HPDE6-E6E7 (cell line): Measurements from ENCODE around the gene SOX11.
"Not testable (repeated sequence)": the region's sequence is repeated elsewhere in the genome, so short reads cannot be mapped to it uniquely, and the experiment has no call there.

Experiments used
- DNase-seq: peaks from one replicate; pipeline ENCODE4 v3.0.0; 2011; ENCODE audit warnings: missing footprints; ENCODE audit errors: extremely low spot score

Gene SOX11

DNA sequence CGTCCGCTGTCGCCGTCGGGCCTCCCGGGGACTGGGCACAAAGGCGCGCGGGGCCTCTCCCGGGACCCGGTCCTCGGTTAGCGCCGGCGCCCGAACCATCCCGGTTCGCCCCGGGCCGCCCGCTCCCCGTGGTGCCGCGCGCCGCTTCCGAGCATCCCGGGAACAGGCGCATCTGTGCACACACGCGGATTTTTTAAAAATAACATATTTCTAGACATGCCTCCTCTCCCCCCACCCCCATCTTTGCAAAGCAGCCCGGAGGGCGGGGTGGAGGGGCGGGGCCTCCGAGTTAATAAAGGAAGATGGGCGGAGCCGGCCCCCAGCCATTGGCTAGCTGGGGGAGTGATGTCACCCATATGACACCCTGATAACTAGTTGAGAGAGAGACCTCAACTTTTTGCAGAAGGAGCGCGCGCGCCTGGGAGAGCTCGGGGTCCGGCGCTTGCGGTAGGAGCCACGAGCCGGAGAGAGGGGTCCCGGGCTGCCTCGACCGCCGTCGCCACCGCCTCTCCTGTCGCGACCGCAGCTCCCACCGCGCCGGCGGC is at the start of gene SOX11:
SOX11 (plus strand) TSS at position 400 of the 545 bp plus-strand sequence. CDS start 338 bp downstream, outside the sequence.
- DNase-seq = no peak

- not testable (repeated sequence) for DNase-seq
Observed at GRCh38 chr2:5652734-5653133, 39.5 kb upstream of the SOX11 start.

- DNase-seq = not testable (repeated sequence)
Observed at GRCh38 chr2:5653756-5654155, 38.4 kb upstream of the SOX11 start.

DNA sequence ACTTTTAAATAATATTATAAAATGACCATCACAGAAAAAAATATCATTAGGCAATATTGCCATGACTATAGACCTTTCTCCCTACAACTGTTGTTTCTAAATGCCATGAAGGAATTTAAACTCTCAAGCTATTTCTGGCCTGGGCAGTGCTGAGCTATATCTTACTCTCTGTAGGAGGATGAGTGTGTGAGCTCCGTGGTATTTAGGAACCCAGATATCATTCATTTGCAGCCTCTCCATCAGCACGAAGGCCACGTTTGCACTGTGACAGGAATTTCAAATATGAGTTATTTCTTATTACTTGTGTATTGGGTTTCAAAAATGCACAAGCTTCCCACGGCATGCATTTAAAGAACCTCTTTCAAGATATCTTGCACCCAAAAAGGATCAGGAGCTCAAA is 35.0 kb upstream of the SOX11 start:
- DNase-seq = no peak

DNA sequence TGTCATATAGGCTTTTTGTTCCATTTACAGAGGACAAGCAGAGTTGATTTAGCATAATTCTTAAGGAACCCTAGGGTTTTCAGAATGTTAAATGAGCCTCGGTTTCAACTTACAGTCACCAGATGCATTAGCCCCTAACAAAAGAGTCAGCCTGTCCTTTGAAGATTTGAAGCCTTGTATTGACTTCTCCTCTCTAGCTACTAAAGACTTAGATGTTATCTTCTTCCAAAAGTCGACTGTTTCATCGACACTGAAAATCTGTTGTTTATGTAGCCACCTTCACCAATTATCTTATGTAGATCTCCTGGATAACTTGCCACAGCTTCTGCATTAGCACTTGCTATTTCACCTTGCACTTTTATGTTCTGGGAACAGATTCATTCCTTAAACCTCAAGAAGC is 31.6 kb upstream of the SOX11 start:
- DNase-seq = no peak

DNA sequence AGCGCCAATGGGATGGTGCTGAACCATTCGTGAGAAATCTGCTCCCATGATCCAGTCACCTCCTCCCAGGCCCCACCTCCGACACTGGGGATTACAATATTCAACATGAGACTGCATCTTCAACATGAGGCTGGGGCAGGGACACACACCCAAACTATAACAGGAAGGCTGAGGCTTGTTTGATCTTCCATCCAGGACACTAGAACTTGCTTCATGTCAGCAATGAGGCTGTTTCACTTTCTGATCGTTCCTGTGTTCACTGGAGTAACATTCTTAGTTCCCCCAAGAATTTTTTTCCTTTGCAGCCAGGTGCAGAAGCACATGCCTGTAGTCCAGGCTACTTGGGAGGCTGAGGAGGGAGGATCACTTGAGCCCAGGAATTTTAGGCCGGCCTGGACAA is 30.8 kb upstream of the SOX11 start:
- DNase-seq = no peak

- DNase-seq = no peak
Observed at GRCh38 chr2:5664278-5664681, 27.9 kb upstream of the SOX11 start.

DNA sequence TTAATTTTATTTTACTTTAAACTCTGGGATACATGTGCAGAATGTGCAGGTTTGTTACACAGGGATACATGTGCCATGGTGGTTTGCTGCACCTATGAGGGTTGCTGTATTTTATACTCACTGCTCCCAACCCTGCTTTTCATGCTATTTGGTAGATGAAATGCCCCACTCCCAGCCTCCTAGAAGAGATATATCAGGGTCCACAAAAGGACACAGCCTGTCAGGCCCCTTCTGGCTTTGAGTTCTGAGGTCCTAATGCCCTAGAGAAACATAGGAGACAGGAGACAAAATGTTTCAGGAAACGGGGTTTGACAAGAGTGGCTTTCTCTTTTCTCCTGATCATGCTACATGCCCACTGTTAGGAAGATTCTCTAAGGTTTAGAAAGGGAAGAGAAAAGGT is 27.1 kb upstream of the SOX11 start:
- DNase-seq = no peak

DNA sequence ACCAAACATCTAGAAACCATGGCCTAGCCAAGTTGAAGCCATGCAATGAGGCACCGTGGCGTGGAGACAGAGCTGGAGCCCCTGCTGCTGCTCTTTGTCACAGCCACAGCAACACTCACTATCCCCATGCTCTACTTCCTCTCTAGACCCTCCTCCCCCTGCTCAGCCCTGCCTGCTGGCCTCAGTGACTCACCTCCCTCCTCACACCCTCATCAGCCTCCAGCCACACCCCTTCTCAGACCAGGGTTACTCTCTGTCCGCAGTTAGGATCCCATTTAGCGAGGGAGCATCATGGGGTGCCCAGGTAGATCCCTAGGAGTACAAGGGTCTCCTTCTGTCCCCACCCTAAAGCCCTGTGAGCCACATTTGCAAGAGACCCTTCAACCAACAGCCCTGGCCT is 25.4 kb upstream of the SOX11 start:
- no peak for DNase-seq

GRCh38 chr2:5667655-5668054 is 24.5 kb upstream of the SOX11 start:
- DNase-seq = not testable (repeated sequence)

DNA sequence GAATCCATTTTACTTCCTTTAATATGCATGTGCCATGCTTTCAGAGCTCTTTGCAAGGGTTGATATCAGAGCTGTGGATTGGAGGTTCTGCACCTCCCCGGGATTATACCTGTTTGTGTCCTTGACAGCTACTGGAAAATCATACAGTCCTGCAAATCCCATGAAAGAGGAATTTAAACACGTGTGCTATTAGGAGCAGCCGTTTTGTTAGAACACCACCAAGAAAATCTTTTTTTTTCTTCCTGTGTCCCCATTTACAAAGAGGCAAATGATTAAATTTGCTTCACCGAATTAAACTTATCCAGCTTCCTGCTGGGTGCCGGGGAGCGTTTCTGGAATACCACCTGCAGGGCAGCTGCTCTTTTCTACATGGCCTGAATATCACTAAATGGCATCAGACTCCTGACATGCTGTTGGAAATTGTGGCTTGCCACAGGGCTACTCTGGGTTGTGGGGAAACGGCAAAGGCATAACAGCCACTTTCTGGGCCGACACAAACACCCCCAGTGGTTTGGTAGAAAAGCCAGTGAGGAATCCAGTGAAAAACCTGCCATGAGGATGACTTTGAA is 23.4 kb upstream of the SOX11 start:
- DNase-seq = no peak

GRCh38 chr2:5672749-5673144 is 19.4 kb upstream of the SOX11 start:
- no peak for DNase-seq

- no peak for DNase-seq
Observed at GRCh38 chr2:5673145-5674025, 18.8 kb upstream of the SOX11 start.

- no peak for DNase-seq
Observed at GRCh38 chr2:5674026-5674340, 18.2 kb upstream of the SOX11 start.

DNA sequence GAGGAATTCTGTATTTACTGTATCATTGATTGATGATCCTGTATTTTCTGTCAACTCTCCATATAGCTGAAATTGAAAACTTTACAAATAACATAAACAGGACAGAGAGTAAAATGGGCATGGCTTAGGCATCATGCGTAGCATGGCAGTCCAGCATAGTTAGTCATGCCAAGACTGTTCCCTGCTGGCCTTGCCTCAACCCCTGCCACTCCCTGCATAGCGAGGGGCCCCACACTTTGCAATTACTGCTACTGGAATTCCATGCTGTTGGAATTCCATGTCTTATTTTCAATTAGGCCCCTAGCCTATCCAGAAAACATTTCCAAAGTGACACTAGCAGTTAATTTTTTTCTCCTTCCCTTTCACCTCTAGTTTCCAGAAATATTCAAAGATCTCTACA is 15.1 kb upstream of the SOX11 start:
- no peak for DNase-seq

DNA sequence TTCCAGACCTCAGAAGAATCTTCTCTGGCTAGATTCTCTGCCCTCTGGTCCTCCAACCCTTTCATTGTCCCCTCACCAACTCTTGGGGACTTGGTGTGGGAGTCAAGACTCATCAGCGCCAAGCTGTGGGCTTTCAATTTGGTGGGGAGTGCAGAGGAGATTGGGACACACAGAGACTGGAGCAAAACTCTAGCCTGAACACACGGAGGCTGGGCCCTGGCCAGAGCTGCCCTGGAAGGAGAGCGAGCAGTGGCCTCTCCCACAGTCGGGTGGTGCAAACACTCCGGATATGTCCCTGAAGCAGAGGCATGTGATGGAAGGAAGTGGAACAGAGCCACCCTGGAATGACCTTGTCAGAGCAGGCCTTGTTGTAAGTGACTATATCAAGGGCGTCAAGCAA is 8.7 kb upstream of the SOX11 start:
- DNase-seq = no peak

- no peak for DNase-seq
Observed at GRCh38 chr2:5685225-5685624, 7.0 kb upstream of the SOX11 start.

GRCh38 chr2:5686068-5686467 is 6.1 kb upstream of the SOX11 start:
- no peak for DNase-seq

- DNase-seq = no peak
Observed at GRCh38 chr2:5686536-5686935, 5.6 kb upstream of the SOX11 start.

GRCh38 chr2:5689750-5690149 is 2.4 kb upstream of the SOX11 start:
- no peak for DNase-seq

- no peak for DNase-seq
Observed at GRCh38 chr2:5690286-5690685, 1.9 kb upstream of the SOX11 start.

DNA sequence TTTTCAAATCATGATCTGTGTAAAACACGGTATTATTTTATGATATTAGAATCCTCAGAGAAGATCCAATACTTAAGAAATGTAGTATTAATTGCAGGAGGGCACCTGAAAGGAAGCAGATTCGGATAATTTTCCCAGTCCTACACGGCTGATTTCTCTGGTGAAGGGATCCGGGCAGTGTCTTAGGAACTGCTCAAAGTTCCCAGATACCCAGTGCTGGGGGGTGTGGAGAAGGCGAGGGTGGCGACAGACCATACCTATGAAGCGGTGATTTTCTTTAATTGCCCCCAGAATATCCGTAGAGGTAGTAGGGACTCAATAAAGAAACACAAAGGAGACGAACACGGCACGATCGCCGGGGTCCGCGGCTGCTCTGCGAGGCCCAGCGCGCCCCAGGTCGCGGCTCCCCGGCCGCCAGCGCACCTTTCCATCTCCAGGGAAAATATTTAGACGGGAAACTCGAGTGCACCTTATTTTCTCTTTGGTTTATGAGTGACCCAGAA is 1.4 kb upstream of the SOX11 start:
- DNase-seq = no peak
